Natural killer cell (primary cell): Measurements from ENCODE around the gene KRTAP4-8. TPM values are rescaled to one million over a fixed set of nuclear protein-coding genes. Genes with fewer than 3 reads are reported as not detected.
"Not testable (repeated sequence)": the region's sequence is repeated elsewhere in the genome, so short reads cannot be mapped to it uniquely, and the experiment has no call there.

ENCODE experiments used
- ATAC-seq, 3 donors: fragments of 150-1000 bp in 2 of 3; fragments of 200-7000 bp in 1 of 3; cut with Tn5 transposase; 1 replicate in 1 of 3; 2 replicates in 2 of 3; pipeline ENCODE4 v1.10.0; 2021; ENCODE audit warnings: mild to moderate bottlenecking in 2 of 3, moderate library complexity in 2 of 3
- DNase-seq, 2 donors: peaks; one replicate each; pipeline versions ENCODE4 v3.0.0 to v3.0.0-alpha.2; 2013 to 2021; ENCODE audit warnings: mixed read lengths in 1 of 2
- H3K27ac ChIP-seq: one replicate; pipeline ENCODE4 v1.5.1; 2013; ENCODE audit warnings: mild to moderate bottlenecking, low read length
- H3K27me3 ChIP-seq: one replicate; pipeline ENCODE4 v1.6.1; 2013; ENCODE audit warnings: low read length; ENCODE audit not compliant: control insufficient read depth, insufficient read depth
- H3K36me3 ChIP-seq: one replicate; pipeline ENCODE4 v1.6.1; 2013; ENCODE audit warnings: low read length; ENCODE audit not compliant: control insufficient read depth, insufficient read depth
- H3K4me1 ChIP-seq: one replicate; pipeline ENCODE4 v1.6.1; 2013; ENCODE audit warnings: low read length; ENCODE audit not compliant: control insufficient read depth, insufficient read depth
- H3K4me3 ChIP-seq: one replicate; pipeline ENCODE4 v1.5.1; 2013; ENCODE audit warnings: low read length
- H3K9me3 ChIP-seq: one replicate; pipeline ENCODE4 v1.6.1; 2013; ENCODE audit warnings: low read length; ENCODE audit not compliant: control insufficient read depth, insufficient read depth
- H3K27ac Mint-ChIP-seq, 2 donors: one replicate each; pipeline ENCODE4 v1.8.0; 2022; ENCODE audit warnings: mild to moderate bottlenecking in 2 of 2, mixed read lengths in 2 of 2, moderate library complexity in 1 of 2
- H3K27me3 Mint-ChIP-seq, 2 donors: one replicate each; pipeline ENCODE4 v1.8.0; 2022; ENCODE audit warnings: low read depth in 2 of 2, mixed read lengths in 2 of 2
- H3K36me3 Mint-ChIP-seq: one replicate; pipeline ENCODE4 v1.8.0; 2022; ENCODE audit warnings: mixed read lengths
- H3K4me1 Mint-ChIP-seq, 2 donors: one replicate each; pipeline ENCODE4 v1.8.0; 2022; ENCODE audit warnings: mixed read lengths in 2 of 2
- H3K4me3 Mint-ChIP-seq: one replicate; pipeline ENCODE4 v1.8.0; 2022; ENCODE audit warnings: mild to moderate bottlenecking, moderate library complexity, mixed read lengths
- H3K9me3 Mint-ChIP-seq, 2 donors: one replicate each; pipeline ENCODE4 v1.8.0; 2022; ENCODE audit warnings: mixed read lengths in 2 of 2
- WGBS: methylation state at CpG from one replicate; pipeline ENCODE4 v1.1.7; 2013; ENCODE audit warnings: missing lambda C conversion rate; ENCODE audit not compliant: insufficient coverage; 5-methylcytosine and 5-hydroxymethylcytosine counted together
- intact Hi-C: fragments of 100-400 bp; cut with micrococcal nuclease; formaldehyde crosslinking; loops from one replicate; pipeline ENCODE4 v1.14.2; 2022
- total RNA-seq, 4 donors: library from RNA; stranded (reverse); fragments of 120-200 nt in 1 of 4; gene quantifications; one replicate each; pipeline versions ENCODE4 v1.2.3 to v1.2.4, GENCODE V29; 2013 to 2022
- TF ChIP-seq, protein P1 (sequence below): fragments of 200-600 bp; IDR thresholded peaks from one replicate; pipeline ENCODE4 v1.8.0; 2022; ENCODE audit warnings: antibody characterized with exemption

The KRTAP4-8 gene
- total RNA-seq, 3 donors from 2014 or later (not counting 1 experiment from before 2014, with no cell fraction given), result not detected

DNA sequence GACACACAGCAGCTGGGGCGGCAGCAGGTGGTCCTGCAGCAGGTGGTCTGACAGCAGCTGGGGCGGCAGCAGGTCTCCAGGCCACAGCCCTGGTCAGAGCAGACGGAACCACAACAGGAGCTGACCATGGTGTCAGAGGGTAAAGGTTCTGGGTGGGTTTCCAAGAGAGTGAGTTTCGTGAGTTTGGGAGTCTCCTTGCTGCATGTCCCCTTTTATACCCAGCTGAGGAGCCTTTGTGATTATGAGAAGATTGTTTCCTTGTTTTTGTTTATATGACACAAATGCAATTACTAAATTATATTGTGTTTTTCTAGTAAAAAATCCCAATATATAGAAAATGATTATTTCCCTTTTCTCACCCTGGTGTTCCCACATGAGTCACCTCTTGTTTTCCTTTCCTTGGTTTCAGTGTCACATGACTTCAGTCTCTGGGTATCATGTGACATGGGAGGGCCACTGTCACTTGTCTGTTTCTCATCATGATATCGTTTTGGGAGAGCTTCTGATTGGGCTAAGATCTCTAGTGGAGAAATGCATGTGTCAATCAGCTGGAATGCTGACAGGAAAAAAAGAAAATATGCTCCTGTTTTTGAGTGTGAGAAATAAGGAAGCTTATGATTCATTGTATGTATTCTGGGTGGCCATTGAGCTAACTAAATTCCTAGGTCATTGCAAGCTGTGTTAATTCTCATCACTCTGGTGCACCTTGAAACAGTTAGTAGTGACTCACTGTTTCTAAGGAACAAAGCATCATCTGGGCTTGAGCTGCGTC is 42.6 kb upstream of the KRTAP4-8 start, which contains the start of gene KRTAP4-6:
TSS of gene KRTAP4-6 (minus strand) at position 185 of the 772 bp plus-strand sequence. CDS start at position 128, 57 bp downstream.
- H3K4me1 ChIP-seq, result no peaks in the 10 kb centered on the region
- TF ChIP-seq, protein P1, sequence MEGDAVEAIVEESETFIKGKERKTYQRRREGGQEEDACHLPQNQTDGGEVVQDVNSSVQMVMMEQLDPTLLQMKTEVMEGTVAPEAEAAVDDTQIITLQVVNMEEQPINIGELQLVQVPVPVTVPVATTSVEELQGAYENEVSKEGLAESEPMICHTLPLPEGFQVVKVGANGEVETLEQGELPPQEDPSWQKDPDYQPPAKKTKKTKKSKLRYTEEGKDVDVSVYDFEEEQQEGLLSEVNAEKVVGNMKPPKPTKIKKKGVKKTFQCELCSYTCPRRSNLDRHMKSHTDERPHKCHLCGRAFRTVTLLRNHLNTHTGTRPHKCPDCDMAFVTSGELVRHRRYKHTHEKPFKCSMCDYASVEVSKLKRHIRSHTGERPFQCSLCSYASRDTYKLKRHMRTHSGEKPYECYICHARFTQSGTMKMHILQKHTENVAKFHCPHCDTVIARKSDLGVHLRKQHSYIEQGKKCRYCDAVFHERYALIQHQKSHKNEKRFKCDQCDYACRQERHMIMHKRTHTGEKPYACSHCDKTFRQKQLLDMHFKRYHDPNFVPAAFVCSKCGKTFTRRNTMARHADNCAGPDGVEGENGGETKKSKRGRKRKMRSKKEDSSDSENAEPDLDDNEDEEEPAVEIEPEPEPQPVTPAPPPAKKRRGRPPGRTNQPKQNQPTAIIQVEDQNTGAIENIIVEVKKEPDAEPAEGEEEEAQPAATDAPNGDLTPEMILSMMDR, result no peak
- H3K36me3 ChIP-seq, result no peaks in the 10 kb centered on the region
- no peak for DNase-seq
- Mint-ChIP-seq H3K36me3 (no peaks in the 10 kb centered on the region), H3K27ac (no peak within 1 kb of the TSS), H3K4me3 (no peak within 1 kb of the TSS), H3K27me3 (peaks cover 18 to 22% of the 10 kb centered on the region in 2 donors), H3K4me1 (no peaks in the 10 kb centered on the region), H3K9me3 (peaks cover 4 to 5% of the 10 kb centered on the region in 2 donors)
- H3K9me3 ChIP-seq, result no peaks in the 10 kb centered on the region
- no peak within 1 kb of the TSS for H3K27ac ChIP-seq
- no peak for ATAC-seq
- intact Hi-C loops, result no loop called here
- 92% methylated on average over 6 of the region's 6 CpGs for WGBS
- H3K27me3 ChIP-seq, result no peaks in the 10 kb centered on the region
- H3K4me3 ChIP-seq, result no peak within 1 kb of the TSS

DNA sequence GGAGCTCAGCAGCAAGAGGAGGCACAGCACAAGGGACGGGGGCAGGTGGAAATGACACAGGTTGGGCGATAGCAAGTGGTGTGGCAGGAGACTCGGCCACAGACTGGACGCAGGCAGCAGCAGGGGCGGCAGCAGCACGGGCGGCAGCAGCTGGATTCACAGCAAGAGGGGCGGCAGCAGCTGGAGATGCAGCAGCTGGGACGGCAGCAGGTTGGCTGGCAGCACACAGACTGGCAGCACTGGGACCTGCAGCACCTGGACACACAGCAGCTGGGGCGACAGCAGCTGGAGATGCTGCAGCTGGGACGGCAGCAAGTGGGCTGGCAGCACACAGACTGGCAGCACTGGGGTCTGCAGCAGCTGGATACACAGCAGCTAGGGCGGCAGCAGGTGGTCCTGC is 41.9 kb upstream of the KRTAP4-8 start:
- ATAC-seq, H3K9me3 ChIP-seq, H3K4me3 ChIP-seq, H3K27ac ChIP-seq, H3K4me1 Mint-ChIP-seq, intact Hi-C loops, H3K4me1 ChIP-seq, H3K36me3 ChIP-seq, H3K27me3 ChIP-seq, DNase-seq, H3K27ac Mint-ChIP-seq, H3K9me3 Mint-ChIP-seq, H3K4me3 Mint-ChIP-seq, H3K36me3 Mint-ChIP-seq: not testable (repeated sequence)
- H3K27me3 Mint-ChIP-seq, result peaks cover 16 to 18% of the 10 kb centered on the region in 2 donors
- 89% methylated on average over 12 of the region's 12 CpGs for WGBS

DNA sequence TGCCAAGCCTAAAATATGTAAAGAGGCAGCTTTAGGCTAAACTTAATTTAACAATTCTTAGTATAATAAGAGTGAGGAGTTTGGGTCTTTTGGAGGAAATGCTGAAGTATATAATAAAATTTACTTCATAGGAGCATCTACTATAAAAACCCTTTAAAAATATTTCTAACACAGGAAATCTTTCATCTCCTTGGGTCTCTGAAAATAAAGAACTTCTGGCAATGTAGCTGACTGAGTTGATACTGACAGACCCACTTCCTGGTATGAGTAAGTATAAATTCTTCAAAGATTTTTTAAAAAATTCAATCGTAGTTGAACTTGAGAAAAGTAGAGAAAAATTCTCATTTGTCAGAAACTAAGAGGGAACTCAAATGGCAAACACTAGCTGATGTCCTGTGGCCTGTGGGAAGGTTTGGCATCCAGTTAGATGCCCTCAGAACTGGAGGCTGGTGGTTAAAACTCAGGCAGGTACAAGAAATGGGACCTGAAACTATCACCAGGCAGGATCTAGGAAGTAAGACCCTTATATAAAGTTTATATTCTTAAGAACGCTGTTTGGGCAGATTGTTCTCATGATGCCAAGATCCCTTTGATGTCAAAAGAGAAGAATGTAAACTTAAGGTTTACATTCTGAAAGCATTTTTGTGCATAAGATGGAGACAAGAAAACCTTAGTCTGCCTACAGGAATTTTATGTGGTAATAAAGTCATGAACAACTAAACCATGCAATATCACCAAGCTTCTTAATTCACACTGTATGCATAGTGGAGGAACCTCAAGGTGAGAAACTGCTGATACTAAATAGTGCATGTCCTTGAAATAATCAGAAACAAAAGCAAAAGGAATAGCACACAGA is 36.2 kb upstream of the KRTAP4-8 start:
- no peaks in the 10 kb centered on the region for H3K27me3 ChIP-seq
- Mint-ChIP-seq H3K4me1 (no peaks in the 10 kb centered on the region), H3K9me3 (no peaks in the 10 kb centered on the region), H3K27me3 (peaks cover 8 to 11% of the 10 kb centered on the region in 2 donors), H3K27ac (no peak overlapping the region), H3K4me3 (no peak overlapping the region), H3K36me3 (no peaks in the 10 kb centered on the region)
- 11% methylated on average over 2 of the region's 2 CpGs for WGBS
- TF ChIP-seq, protein P1, result no peak
- DNase-seq, result peak in 1 of 2 donors; percentile 29
- ATAC-seq, result no peak
- no peaks in the 10 kb centered on the region for H3K9me3 ChIP-seq
- intact Hi-C loops, result loop anchor here (5.0 kb wide), 1 partner anchor 42 kb away; no protein-coding TSS in a partner anchor
- no peaks in the 10 kb centered on the region for H3K4me1 ChIP-seq
- no peak overlapping the region for H3K27ac ChIP-seq
- no peak overlapping the region for H3K4me3 ChIP-seq
- no peaks in the 10 kb centered on the region for H3K36me3 ChIP-seq

DNA sequence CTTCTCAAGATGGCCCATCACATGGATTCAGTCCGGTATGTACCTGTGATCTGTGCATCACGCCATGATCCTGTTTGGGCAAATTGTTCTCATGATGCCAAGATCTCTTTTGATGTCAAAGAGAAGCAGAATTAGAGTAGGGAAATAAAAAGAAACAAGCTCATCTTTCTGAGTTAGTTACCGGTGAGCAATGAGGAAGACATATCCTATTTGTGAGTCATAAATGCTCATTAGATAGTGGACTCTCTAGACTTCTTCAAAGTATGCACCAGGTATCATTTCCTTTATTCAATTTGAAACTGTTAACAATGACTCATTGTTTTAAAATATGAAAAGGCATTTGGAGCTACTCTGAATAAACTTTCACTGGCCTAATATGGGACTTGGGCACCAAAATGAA is 34.0 kb upstream of the KRTAP4-8 start:
- Mint-ChIP-seq H3K4me3 (no peak overlapping the region), H3K27ac (no peak overlapping the region), H3K9me3 (no peaks in the 10 kb centered on the region), H3K27me3 (peaks cover 11% of the 10 kb centered on the region in 2 donors), H3K36me3 (no peaks in the 10 kb centered on the region), H3K4me1 (no peaks in the 10 kb centered on the region)
- Histone ChIP-seq H3K27me3 (no peaks in the 10 kb centered on the region), H3K36me3 (no peaks in the 10 kb centered on the region), H3K27ac (no peak overlapping the region), H3K4me1 (no peaks in the 10 kb centered on the region), H3K4me3 (no peak overlapping the region), H3K9me3 (no peaks in the 10 kb centered on the region)
- no peak for ATAC-seq
- 79% methylated on average over 3 of the region's 3 CpGs for WGBS
- TF ChIP-seq, protein P1, result no peak
- no peak for DNase-seq
- intact Hi-C loops, result loop anchor here (5.0 kb wide), 1 partner anchor 40 kb away; no protein-coding TSS in a partner anchor
